ENCODE results near the gene DIP2B.

Gene DIP2B

GRCh38 chr12:50584135-50584534 is 79.3 kb downstream of the DIP2B start:
- DNase-seq = no peak

- peak; percentile 15 for DNase-seq
Observed at GRCh38 chr12:50589650-50590435, 85.1 kb downstream of the DIP2B start.

- no peak for DNase-seq
Observed at GRCh38 chr12:50590869-50591268, 86.1 kb downstream of the DIP2B start.

DNA sequence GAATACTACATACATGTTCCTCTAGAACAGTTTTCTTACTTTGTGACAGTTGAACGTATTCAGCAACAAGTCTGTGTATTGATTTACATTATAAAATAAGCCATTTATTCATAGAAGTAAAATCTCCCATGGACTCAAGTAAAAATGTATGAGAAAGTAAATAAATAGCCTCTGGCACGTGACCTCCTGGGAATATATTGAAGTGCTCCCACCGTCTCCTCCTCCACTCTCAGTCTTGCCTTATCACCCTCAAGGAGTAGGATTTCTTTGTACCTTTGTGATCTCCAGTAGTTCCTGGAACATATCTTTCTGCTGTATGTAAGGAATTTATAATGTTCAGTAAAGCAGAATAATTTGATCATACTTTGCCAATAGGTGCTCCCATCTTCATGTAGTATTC is 90.9 kb downstream of the DIP2B start:
- no peak for DNase-seq

DNA sequence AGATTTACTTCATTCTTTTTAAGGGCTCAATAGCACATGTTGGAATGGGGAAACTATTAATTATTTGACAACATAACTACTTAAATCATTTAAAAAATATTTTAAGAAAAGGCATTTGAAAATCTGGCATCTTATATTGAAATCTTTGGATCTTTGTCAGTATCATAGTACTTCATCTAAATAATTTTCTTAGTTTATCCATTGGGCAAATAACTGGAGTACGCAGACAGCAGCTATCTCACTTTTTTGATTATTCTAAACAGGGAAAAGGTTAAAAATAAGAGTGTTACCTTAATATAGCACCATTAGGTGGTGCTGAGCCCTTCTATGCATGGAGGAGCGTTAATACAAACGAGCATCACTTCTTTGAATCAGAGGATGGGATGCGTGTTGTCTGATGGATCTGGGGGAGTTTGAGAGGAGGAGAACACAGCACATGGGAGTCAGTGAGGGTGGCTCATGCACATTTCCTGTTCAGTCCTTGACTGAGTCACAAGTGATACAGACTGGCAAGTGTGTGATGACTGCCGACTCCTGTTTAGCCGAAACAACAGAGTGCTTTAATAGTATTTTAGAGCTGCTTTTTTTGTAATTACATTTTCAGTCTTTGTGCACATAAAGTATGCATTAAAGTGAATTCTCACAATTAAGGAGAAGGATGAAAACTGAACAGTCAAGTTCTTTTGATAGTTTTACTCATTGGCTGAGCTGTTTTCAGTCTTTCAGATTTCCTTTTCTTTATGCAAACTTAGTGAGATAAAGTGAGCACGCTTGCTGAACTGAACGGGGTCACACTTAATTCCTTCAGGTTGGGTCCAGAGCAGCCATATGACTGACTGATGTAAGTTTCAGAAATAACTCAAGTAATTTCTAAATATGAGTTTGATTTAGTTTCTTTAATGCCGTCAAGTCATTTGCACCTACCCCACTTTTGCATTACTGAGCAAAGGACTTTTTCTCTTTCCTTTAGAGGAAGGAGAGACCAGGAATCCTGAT is 92.7 kb downstream of the DIP2B start:
- DNase-seq = peak; percentile 48

DNA sequence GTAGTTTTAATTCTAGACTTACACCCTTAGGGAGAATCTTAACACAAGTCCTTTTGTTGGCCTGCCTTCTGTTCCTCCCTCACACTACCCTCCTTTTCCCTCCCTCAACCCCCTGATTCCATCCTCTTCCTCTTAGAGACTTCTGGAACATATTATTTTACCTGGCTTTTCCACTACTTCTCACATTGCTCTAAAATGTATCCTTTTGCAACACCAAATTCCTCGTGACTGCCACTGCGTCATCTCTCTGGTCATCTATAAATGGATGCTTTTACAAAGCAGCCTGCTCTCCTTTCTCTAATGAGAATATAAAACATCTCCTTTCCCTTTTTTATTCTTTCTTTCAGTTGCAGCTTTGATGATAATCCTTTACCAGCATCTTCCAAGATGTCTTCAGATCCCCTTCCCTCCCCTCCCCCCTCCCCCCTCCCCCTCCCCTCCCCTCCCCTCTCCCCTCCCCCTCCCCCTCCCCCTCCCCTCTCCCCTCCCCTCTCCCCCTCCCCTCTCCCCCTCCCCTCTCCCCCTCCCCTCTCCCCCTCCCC is 93.6 kb downstream of the DIP2B start:
- DNase-seq = no peak

DNA sequence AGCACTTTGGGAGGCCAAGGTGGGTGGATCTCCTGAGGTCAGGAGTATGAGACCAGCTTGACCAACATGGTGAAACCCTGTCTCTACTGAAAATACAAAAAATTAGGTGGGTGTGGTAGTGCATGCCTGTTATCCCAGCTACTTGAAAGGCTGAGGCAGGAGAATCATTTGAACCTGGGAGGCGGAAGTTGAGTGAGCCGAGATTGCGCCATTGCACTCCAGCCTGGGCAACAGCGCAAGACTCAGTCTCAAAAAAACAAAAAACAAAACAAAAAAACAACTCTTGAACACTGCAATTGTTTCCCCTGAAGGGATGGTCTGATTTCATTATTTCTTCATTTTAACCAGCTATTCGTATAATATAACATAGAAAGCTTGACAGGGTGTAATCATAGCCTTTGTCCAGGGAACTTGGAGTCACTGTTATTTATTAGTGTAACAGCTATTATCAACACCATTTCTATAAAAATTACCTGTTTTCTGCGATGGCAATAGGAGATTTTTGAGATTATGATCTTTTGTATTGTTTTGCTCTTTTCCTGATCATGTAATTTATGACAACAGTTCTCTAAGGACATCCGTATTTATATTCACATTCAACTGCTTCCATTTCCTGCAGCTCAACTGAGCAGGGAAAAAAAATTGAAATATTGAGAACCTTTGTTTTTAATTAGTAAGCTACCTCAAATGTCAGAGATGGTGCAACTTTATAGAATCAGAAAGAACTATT is 94.7 kb downstream of the DIP2B start:
- DNase-seq = no peak

DNA sequence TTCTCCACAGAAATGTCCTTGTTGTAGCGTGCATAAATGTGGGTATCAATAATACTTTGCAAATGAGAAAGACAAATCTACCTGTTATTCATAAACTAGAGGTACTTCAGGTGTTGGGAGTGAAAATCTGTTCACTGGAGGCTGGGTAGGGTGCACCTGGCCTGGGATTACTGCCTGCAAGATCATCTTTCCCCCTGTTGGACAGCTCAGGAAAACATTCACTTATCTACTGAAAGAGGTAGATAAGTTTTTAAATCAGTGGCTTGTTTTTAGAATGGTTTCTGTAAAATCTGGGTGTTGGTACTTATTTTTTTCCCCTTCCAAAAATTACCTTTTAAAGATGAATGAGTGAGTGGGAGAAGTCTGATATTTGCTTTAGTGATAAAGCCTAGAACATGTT is 95.6 kb downstream of the DIP2B start:
- DNase-seq = no peak

- no peak for DNase-seq
Observed at GRCh38 chr12:50603817-50604639, 99.2 kb downstream of the DIP2B start.

- no peak for DNase-seq
Observed at GRCh38 chr12:50604640-50604920, 99.8 kb downstream of the DIP2B start.

DNA sequence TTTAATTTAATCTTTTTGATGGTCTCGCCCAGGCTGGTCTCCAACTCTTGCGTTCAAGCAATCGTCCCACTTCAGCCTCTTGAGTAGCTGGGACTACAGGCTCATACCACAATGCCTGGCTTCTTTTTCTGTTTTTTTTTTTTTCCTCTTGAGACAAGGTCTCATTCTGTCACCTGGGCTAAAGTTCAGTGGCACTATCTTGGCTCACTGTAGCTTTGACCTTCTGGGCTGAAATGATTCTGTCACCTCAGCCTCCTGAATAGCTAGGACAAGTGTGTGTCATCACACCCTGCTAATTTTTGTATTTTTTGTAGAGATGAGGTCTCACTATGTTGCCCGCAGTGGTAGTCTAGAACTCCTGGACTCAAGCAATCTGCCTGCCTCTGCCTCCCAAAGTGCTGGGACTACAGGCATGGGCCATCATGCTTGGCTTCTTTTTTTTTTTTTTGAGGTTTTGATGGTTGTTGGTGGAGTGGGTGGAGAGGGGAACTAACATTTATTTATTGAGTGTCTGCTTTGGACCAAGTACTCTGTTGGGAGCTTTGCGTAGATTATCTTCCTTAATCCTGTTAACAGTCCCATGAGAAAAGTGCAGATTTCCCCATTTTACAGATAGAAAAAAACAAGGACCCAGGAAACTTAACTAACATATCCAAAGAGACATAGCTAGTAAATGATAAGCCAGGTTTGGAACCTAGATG is 102.0 kb downstream of the DIP2B start:
- DNase-seq = no peak

DNA sequence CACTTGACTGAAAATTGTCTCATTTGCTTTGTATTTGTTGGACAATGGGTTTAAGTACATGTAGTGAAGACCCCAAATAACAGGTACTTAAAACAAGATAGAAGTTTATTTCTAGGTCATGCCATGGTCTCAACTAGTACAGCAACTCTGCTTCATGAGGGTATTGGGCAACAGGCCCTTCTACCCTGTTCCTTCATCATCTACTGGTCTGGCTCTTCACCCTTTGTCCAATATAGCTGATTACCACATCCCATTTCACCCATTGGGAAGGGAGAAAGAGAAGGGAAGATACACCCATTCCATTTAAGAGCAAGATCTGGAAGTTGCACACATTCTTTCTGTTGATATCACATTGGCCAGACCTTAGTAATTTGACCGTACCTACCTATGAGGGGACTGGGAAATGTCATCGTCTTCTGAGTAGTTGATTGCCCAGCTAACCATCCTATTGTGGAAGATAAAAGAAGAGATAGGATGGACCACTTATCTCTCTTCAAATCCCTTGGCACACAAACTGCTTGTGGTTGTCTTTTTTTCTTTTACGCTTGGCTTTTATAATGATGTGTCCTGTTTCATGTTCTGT is 104.6 kb downstream of the DIP2B start:
- no peak for DNase-seq

DNA sequence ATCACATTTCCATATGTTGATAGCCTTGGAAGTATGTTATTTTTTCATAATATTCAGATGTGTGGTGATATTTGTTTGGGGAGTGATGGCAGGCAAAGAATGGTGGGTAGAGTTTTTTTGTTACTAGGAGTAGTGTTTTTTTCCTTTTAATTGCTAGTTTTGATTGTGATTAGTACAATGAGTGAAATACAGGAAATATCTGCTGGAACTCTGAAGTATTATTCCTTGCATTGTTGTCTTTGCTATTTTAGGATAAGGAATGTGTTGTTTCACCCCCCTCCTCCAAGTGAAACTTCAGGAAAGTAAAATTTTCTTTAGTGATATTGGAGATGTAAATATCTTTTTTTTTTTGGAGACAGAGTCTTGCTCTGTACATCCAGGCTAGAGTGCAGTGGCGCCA is 105.4 kb downstream of the DIP2B start:
- no peak for DNase-seq

DNA sequence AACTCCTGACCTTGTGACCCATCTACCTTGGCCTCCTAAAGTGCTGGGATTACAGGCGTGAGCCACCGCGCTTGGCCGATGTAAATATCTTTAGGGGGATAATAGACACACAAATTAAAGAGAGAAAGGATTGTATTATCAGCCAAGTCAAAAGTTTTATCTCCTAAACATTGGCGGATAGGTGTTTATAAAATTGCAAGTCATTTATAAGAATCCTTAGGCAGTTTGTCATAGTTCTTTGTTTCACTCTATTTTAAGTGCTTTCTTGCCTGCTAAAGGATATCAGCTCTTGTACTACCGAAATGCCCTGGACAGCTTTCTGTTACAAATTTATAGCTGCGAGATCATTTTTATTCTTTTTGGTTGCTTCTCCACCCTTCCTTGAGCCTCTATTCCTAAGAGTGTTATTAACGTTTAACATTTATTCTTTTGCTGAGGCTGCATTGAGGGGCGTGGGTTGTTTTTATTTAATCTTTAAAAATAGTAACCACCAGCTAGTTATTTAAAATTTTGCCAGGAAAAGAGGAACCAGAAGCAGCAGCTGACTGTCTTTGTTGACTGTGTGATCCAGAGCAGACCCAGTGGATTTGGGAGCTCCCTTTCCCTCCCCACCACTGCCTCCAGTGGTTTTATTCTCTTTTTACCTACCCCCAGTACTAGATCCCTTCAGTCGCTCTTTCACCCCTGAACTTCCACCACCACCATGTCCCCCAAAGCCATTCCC is 106.4 kb downstream of the DIP2B start:
- DNase-seq = no peak

- no peak for DNase-seq
Observed at GRCh38 chr12:50612882-50613281, 108.1 kb downstream of the DIP2B start.

DNA sequence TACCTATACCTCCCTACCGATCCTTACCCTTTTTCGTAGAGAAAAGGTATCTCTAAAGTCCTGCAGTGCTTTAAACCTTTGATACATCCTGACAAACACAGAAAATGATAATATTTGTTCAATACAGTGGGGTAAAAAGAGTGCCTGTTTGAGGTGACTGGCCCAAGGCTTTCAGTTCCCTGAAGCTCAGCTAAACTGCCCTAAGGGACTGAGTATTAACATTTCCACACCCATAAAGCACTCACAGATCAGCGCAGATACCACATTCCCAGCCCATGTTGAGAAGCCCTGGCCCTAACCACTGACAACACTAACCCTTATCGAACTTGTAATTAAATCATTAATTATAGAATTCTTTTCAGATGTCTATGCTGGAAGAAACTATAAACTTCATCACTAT is 108.7 kb downstream of the DIP2B start:
- DNase-seq = no peak

GRCh38 chr12:50614167-50614759 is 109.5 kb downstream of the DIP2B start:
- no peak for DNase-seq

- DNase-seq = no peak
Observed at GRCh38 chr12:50615145-50615906, 110.5 kb downstream of the DIP2B start.

GRCh38 chr12:50615907-50616296 is 111.1 kb downstream of the DIP2B start:
- no peak for DNase-seq
